ENCODE data around the gene WSB1.

WSB1 gene

DNA sequence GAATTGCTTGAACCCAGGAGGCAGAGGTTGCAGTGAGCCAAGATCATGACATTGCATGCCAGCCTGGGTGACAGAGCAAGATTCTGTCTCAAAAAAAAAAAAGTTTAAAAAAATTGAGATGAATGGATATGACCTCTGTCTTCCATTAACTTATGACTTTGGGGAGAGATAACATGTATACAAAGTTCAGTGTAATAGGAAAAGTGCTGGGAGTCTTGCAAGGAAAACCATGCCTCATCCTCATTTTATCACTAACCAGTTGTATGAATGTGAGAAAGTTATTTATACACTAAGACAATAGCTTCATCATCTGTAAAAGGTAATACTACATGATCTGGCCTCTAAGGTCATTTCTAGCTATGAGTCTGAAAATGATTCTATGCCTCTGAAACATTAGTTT is 10.2 kb upstream of the WSB1 start:
- Mint-ChIP-seq H3K27ac (ENCODE audit: low read depth) (no peak overlapping the region), H3K4me1 (no peaks in the 10 kb centered on the region), H3K4me3 (no peak overlapping the region), H3K27me3 (no peaks in the 10 kb centered on the region), H3K9me3 (no peaks in the 10 kb centered on the region), H3K36me3 (ENCODE audit: insufficient read depth) (no peaks in the 10 kb centered on the region)
- ATAC-seq (replicated peaks; ENCODE audit: extremely low read depth, poor library complexity, severe bottlenecking) (no peak), DNase-seq (ENCODE audit: low spot score in 2 of 2) (no peak)

GRCh38 chr17:27284811-27285415 is 9.0 kb upstream of the WSB1 start:
- Mint-ChIP-seq H3K4me3 (no peak overlapping the region), H3K27me3 (no peaks in the 10 kb centered on the region), H3K36me3 (ENCODE audit: insufficient read depth) (no peaks in the 10 kb centered on the region), H3K4me1 (peaks cover 3% of the 10 kb centered on the region), H3K27ac (ENCODE audit: low read depth) (no peak overlapping the region), H3K9me3 (no peaks in the 10 kb centered on the region)
- DNase-seq (ENCODE audit: low spot score in 2 of 2) (no peak), ATAC-seq (replicated peaks; ENCODE audit: extremely low read depth, poor library complexity, severe bottlenecking) (no peak)

DNA sequence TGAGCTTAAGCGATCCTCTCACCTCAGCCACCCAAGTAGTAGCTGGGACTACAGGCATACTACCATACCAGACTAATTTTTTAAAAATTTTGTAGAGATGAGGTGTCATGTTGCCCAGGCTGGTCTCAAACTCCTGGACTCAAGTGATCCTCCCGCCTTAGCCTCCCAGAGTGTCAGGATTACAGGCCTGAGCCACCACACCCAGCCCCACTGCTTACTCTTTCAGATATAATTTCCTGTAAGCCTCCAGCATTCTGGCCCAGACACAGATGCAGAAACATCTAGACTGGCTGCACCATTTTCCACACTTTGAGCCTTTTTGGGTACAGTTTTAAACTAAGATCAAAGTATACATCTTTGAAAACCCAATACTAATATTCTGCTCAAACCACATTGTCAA is 8.4 kb upstream of the WSB1 start:
- Mint-ChIP-seq H3K36me3 (ENCODE audit: insufficient read depth) (no peaks in the 10 kb centered on the region), H3K4me1 (peaks cover 7% of the 10 kb centered on the region), H3K4me3 (no peak overlapping the region), H3K9me3 (no peaks in the 10 kb centered on the region), H3K27me3 (no peaks in the 10 kb centered on the region), H3K27ac (ENCODE audit: low read depth) (no peak overlapping the region)
- DNase-seq (ENCODE audit: low spot score in 2 of 2): no peak
- no peak for ATAC-seq (replicated peaks; ENCODE audit: extremely low read depth, poor library complexity, severe bottlenecking)

- Mint-ChIP-seq H3K27me3 (no peaks in the 10 kb centered on the region), H3K4me3 (no peak overlapping the region), H3K27ac (ENCODE audit: low read depth) (no peak overlapping the region), H3K4me1 (peaks cover 8% of the 10 kb centered on the region), H3K9me3 (no peaks in the 10 kb centered on the region), H3K36me3 (ENCODE audit: insufficient read depth) (peaks cover 3% of the 10 kb centered on the region)
- no peak for ATAC-seq (replicated peaks; ENCODE audit: extremely low read depth, poor library complexity, severe bottlenecking)
- no peak for DNase-seq (ENCODE audit: low spot score in 2 of 2)
Measured at GRCh38 chr17:27288183-27288582, 5.7 kb upstream of the WSB1 start.

- ATAC-seq (replicated peaks; ENCODE audit: extremely low read depth, poor library complexity, severe bottlenecking): no peak
- H3K27ac Mint-ChIP-seq (ENCODE audit: low read depth): peak overlapping the region; percentile 14
- peaks cover 20% of the 10 kb centered on the region for H3K4me1 Mint-ChIP-seq
- no peaks in the 10 kb centered on the region for H3K27me3 Mint-ChIP-seq
- DNase-seq (ENCODE audit: low spot score in 2 of 2): no peak
- H3K4me3 Mint-ChIP-seq: no peak overlapping the region
- peaks cover 17% of the 10 kb centered on the region for H3K36me3 Mint-ChIP-seq (ENCODE audit: insufficient read depth)
- no peaks in the 10 kb centered on the region for H3K9me3 Mint-ChIP-seq
Measured at GRCh38 chr17:27289856-27290255, 4.1 kb upstream of the WSB1 start.

DNA sequence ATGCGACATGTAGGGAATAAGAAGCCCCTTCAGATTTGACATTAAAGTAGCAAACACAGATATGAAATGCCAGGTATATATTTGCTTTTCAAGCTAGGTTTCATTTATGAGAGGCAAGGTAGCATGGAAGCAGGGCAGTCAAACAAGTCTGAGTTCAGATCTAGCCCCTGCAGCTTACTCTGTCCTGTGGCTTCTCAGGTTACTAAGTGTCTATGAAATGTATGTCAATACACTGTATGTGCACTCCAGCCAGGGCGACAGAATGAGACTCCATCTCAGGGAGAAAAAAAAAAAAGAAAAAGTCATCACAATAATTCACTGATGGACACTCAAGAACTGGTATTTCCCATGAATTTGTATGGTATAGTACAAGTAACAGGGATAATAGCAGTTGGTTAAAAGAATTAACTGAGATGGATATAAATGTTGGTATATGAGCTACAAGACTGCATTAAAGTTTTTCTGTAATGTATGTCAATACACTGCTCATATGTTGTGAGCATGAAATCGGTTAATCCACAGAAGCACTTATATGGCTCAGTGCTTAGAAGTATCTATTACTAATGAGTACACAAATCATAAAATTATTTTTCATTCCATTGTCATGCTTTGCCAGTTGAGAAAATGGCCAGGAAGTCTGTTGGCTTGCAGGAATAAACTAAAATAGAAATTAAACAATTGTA is 2.9 kb upstream of the WSB1 start:
- H3K9me3 Mint-ChIP-seq: no peaks in the 10 kb centered on the region
- no peak overlapping the region for H3K4me3 Mint-ChIP-seq
- no peak overlapping the region for H3K27ac Mint-ChIP-seq (ENCODE audit: low read depth)
- DNase-seq (ENCODE audit: low spot score in 2 of 2) (no peak), ATAC-seq (replicated peaks; ENCODE audit: extremely low read depth, poor library complexity, severe bottlenecking) (no peak)
- H3K36me3 Mint-ChIP-seq (ENCODE audit: insufficient read depth): peaks cover 25% of the 10 kb centered on the region
- peaks cover 32% of the 10 kb centered on the region for H3K4me1 Mint-ChIP-seq
- H3K27me3 Mint-ChIP-seq: no peaks in the 10 kb centered on the region

DNA sequence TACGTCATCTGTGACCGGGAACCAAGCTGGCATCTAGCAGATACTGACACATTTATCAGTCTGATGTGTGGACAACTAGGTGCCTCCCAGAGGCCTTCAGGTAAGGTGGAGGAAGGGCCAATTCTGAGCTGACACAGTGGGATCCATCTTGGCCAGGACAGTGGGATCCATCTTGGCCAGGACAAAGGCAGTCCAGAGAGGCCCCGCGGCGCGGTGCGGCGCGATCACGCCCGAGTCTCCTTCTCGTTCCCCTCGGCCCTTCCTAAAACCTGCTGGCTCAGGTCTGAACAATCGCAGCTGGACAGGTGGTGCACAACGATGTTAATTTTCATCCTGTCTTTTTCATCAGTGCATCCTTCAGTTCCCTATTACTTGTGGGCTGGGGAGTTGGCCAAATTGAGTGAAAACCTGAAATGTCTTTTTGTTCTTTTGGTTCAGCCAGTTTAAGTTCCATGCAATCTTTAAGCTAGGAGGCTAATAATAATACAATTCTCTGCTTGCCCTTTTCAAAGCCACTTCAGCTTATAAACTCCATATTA is 486 bp upstream of the WSB1 start:
- Mint-ChIP-seq H3K36me3 (ENCODE audit: insufficient read depth) (peaks cover 31% of the 10 kb centered on the region), H3K27me3 (no peaks in the 10 kb centered on the region), H3K4me1 (peaks cover 47% of the 10 kb centered on the region), H3K27ac (ENCODE audit: low read depth) (peak overlapping the region; percentile 98), H3K4me3 (peak overlapping the region; percentile 99), H3K9me3 (no peaks in the 10 kb centered on the region)
- no peak for DNase-seq (ENCODE audit: low spot score in 2 of 2)
- no peak for ATAC-seq (replicated peaks; ENCODE audit: extremely low read depth, poor library complexity, severe bottlenecking)

GRCh38 chr17:27294689-27295630 is 1.0 kb downstream of the WSB1 start:
- peak; percentile 58 for ATAC-seq (replicated peaks; ENCODE audit: extremely low read depth, poor library complexity, severe bottlenecking)
- Mint-ChIP-seq H3K36me3 (ENCODE audit: insufficient read depth) (peaks cover 31% of the 10 kb centered on the region), H3K4me1 (peaks cover 56% of the 10 kb centered on the region), H3K27ac (ENCODE audit: low read depth) (peak overlapping the region; percentile 98), H3K27me3 (no peaks in the 10 kb centered on the region), H3K4me3 (peak overlapping the region; percentile 99), H3K9me3 (no peaks in the 10 kb centered on the region)
- peak in 1 of 2 donors; percentile 45 for DNase-seq (ENCODE audit: low spot score in 2 of 2)

DNA sequence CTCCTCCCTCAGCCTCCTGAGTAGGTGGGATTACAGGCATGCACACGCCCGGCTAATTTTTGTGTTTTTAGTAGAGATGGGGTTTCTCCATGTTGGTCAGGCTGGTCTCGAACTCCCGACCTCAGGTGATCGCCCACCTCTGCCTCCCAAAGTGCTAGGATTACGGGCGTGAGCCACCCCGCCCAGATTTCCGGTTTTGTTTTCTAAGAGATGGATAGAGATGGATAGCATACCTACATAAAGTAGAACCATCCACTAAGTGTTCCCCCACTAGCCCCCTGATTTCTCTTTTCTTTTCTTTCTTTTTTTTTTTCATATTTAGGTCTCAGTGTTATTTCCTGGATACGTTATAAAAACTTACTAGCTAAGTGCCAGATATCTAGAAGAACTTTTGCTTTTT is 2.0 kb downstream of the WSB1 start:
- Mint-ChIP-seq H3K36me3 (ENCODE audit: insufficient read depth) (peaks cover 31% of the 10 kb centered on the region), H3K9me3 (no peaks in the 10 kb centered on the region), H3K27ac (ENCODE audit: low read depth) (peak overlapping the region; percentile 98), H3K4me1 (peaks cover 55% of the 10 kb centered on the region), H3K4me3 (peak overlapping the region; percentile 99), H3K27me3 (no peaks in the 10 kb centered on the region)
- ATAC-seq (replicated peaks; ENCODE audit: extremely low read depth, poor library complexity, severe bottlenecking) (no peak), DNase-seq (ENCODE audit: low spot score in 2 of 2) (no peak)

- peak overlapping the region; percentile 99 for H3K4me3 Mint-ChIP-seq
- no peak for ATAC-seq (replicated peaks; ENCODE audit: extremely low read depth, poor library complexity, severe bottlenecking)
- H3K9me3 Mint-ChIP-seq: no peaks in the 10 kb centered on the region
- H3K27me3 Mint-ChIP-seq: no peaks in the 10 kb centered on the region
- peaks cover 61% of the 10 kb centered on the region for H3K4me1 Mint-ChIP-seq
- DNase-seq (ENCODE audit: low spot score in 2 of 2): no peak
- peak overlapping the region; percentile 98 for H3K27ac Mint-ChIP-seq (ENCODE audit: low read depth)
- H3K36me3 Mint-ChIP-seq (ENCODE audit: insufficient read depth): peaks cover 34% of the 10 kb centered on the region
Measured at GRCh38 chr17:27296428-27296979, 2.6 kb downstream of the WSB1 start.

DNA sequence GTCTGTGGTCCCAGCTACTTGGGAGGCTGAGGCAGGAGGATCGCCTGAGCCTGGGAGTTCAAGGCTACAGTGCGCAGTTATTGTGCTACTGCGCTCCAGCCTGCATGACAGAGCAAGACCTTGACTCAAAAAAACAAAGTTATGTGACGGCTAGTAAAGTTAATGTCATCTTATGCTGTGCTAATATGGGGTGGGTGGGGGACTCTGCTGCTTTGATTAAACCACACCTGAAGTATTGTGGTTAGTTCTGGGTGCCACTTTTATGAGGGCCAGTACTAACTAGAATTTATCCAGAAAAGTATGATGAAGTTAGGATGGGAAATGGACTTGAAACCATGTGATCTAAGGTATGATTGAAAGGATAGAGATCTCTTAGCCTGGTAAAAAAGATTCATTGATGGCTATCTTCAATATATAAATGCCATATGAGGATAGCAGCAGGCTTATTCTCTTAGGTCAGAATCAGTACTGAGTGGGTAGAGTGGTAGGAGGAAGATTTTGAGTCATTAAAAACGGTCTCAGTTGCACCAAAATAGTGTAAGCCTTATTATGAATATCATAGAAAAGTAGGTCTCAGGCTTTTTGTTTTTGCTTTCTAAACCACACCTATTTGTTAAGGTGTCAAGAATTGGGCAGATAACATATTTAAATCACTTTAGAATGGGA is 5.6 kb downstream of the WSB1 start:
- no peaks in the 10 kb centered on the region for H3K27me3 Mint-ChIP-seq
- H3K4me1 Mint-ChIP-seq: peaks cover 67% of the 10 kb centered on the region
- no peak for DNase-seq (ENCODE audit: low spot score in 2 of 2)
- H3K36me3 Mint-ChIP-seq (ENCODE audit: insufficient read depth): peaks cover 38% of the 10 kb centered on the region
- no peaks in the 10 kb centered on the region for H3K9me3 Mint-ChIP-seq
- H3K4me3 Mint-ChIP-seq: peak overlapping the region; percentile 25
- ATAC-seq (replicated peaks; ENCODE audit: extremely low read depth, poor library complexity, severe bottlenecking): no peak
- peak overlapping the region; percentile 47 for H3K27ac Mint-ChIP-seq (ENCODE audit: low read depth)

- Mint-ChIP-seq H3K4me1 (peaks cover 42% of the 10 kb centered on the region), H3K4me3 (no peak overlapping the region), H3K27ac (ENCODE audit: low read depth) (no peak overlapping the region), H3K27me3 (no peaks in the 10 kb centered on the region), H3K36me3 (ENCODE audit: insufficient read depth) (peaks cover 40% of the 10 kb centered on the region), H3K9me3 (no peaks in the 10 kb centered on the region)
- ATAC-seq (replicated peaks; ENCODE audit: extremely low read depth, poor library complexity, severe bottlenecking) (no peak), DNase-seq (ENCODE audit: low spot score in 2 of 2) (no peak)
Measured at GRCh38 chr17:27303734-27304133, 9.8 kb downstream of the WSB1 start.
